GM13977 (cell line): ENCODE results near the gene CD6.

Experiments
- DNase-seq: peaks from one replicate; pipeline ENCODE4 v3.0.0; 2012; ENCODE audit warnings: low spot score
- in situ Hi-C: fragments of 300-500 bp; cut with MboI; formaldehyde crosslinking; loops from one replicate; pipeline ENCODE4 v1.12.0; 2022; ENCODE audit warnings: low sequenced_read_pairs, low pct_unique_long_range_greater_than_20kb, mixed read lengths, inconsistent platforms; ENCODE audit not compliant: unreplicated experiment
- TF ChIP-seq, protein P1 (sequence below): IDR thresholded peaks from 2 replicates; pipeline ENCODE4 v1.5.1; 2012; ENCODE audit warnings: mild to moderate bottlenecking, control low read depth; ENCODE audit not compliant: insufficient read depth; ENCODE audit errors: extremely low read depth, missing control alignments

Gene CD6

DNA sequence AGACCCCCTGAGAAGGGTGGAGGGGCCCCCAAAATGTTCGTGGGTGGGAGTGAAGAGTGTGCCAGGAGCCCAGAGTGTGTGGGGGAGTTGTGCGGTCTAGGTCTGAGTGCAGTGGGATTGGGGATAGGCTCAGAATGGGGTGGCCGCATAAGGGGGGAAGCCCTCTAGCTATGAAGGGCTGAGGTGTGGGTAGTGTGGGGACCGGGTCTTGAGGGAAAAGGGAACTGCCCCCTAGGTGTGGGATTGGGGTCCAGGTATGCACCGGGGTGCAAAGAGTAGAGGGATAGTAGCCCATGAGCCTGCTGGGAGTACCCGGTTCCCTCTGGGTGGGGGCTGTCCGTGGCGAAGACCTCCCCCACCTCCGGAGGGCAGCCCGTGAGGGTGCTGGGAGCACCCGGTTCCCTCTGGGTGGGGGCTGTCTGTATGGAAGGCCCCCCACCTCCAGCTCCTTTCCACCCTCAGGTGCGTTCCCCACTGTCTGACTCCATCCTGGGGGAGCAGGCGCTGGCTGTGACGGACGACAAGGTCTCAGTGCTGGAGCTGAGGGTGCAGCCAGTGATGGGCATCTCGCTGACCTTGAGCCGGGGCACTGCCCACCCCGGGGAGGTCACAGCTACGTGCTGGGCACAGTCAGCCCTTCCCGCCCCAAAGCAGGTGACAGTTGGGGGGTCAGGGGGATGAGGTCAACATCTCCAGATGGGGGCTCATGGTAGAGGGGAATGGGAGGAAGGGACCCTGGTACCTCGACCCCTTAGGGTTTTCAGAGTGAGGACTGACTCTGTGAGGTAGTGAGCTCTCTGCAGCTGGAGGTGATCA is 36.5 kb upstream of the CD6 start:
- TF ChIP-seq, protein P1, sequence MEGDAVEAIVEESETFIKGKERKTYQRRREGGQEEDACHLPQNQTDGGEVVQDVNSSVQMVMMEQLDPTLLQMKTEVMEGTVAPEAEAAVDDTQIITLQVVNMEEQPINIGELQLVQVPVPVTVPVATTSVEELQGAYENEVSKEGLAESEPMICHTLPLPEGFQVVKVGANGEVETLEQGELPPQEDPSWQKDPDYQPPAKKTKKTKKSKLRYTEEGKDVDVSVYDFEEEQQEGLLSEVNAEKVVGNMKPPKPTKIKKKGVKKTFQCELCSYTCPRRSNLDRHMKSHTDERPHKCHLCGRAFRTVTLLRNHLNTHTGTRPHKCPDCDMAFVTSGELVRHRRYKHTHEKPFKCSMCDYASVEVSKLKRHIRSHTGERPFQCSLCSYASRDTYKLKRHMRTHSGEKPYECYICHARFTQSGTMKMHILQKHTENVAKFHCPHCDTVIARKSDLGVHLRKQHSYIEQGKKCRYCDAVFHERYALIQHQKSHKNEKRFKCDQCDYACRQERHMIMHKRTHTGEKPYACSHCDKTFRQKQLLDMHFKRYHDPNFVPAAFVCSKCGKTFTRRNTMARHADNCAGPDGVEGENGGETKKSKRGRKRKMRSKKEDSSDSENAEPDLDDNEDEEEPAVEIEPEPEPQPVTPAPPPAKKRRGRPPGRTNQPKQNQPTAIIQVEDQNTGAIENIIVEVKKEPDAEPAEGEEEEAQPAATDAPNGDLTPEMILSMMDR, result no peak
- DNase-seq, result no peak
- in situ Hi-C loops, result no loop called here

GRCh38 chr11:60935676-60936442 is 35.6 kb upstream of the CD6 start:
- in situ Hi-C loops, result no loop called here
- no peak for DNase-seq
- TF ChIP-seq, protein P1, result no peak

GRCh38 chr11:60936467-60937143 is 34.9 kb upstream of the CD6 start:
- in situ Hi-C loops, result no loop called here

DNA sequence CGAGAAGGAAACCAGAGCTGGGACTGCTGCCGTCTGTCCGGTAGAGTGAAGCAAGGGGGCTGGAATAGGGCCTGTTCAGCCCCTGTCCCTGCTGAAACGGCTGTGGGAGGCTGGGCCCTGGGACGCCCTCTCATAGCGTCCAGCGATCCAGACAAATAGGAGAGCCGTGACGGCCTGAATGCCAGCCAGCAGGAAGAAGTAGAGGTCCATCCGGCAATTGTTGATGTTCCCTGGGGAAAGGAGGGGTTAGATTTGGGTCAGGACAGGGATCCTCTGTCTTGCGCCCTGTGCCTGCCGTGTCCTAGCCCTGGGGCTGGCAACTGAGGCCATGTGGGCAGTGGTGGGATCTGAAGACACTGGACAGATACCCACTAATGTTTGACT is 34.3 kb upstream of the CD6 start:
- in situ Hi-C loops, result no loop called here
- no peak for DNase-seq
- TF ChIP-seq, protein P1, result no peak

More at GRCh38 chr11:60936467-60937143, 34.9 kb upstream of the CD6 start:
- DNase-seq, result no peak
- TF ChIP-seq, protein P1, result no peak

DNA sequence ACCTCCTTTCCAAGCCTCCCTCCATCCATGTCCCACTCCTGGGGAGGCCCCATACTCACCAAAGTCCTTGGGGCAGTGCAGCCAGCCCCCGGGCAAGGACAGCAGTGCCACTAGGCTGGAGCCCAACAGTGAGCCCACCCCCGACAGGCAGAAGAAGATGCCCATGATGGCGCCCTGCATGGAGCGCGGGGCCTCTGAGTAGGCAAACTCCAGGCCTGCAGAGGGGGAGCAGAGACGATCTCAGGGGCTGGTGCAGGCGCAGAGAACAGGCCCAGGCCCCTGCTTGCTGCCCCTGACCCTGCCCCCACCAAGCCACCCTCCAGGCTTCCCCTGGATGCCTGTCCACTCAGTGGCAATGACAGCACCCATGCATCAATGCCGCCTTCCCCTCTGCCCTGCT is 33.7 kb upstream of the CD6 start:
- no peak for DNase-seq
- TF ChIP-seq, protein P1, result no peak
- in situ Hi-C loops, result no loop called here

DNA sequence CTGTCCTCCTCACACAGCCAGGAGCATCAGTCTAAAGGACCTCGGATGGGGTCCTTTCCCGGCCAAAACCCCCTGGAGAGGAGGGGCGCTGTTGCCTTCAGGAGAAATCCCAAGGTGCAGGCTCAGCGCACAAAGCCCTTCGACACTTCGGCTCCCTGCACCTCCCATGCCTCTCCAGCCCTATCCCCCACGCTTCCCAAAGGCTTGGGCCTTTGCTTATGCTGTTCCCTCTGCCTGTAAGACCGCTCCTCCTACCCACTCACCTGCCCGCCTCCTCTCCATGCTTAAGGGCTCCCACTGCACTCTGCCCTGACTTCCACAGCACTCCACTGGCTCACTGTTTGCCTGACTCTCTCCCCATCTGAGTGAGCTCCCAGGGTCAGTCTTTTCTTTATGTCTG is 33.0 kb upstream of the CD6 start:
- TF ChIP-seq, protein P1, result no peak
- DNase-seq, result no peak
- in situ Hi-C loops, result no loop called here
